BJ (cell line): ENCODE measurements around the gene FKBP1B. TPM values are rescaled to one million over a fixed set of nuclear protein-coding genes. Genes with fewer than 3 reads are reported as not detected.

ENCODE experiments used
- CTCF ChIA-PET: fragments of 350-600 bp; formaldehyde crosslinking; extraction: SDS; loops from one replicate; lab custom pipeline; 2021; ENCODE audit warnings: antibody characterized with exemption, inconsistent platforms; lab: Yijun Ruan, JAX
- POLR2A ChIA-PET: fragments of 300-600 bp; sonication (Branson Sonifier 250); formaldehyde crosslinking; extraction: SDS; loops from one replicate; lab custom pipeline; 2021; ENCODE audit warnings: antibody characterized with exemption; lab: Charles Lee
- DNase-seq: peaks from one replicate; pipeline ENCODE4 v3.0.0-alpha.2; 2011; ENCODE audit warnings: low read depth
- H3K27me3 ChIP-seq: 2 replicates; pipeline ENCODE4 v1.6.0; 2011; ENCODE audit warnings: low read length; ENCODE audit not compliant: control insufficient read depth, insufficient read depth
- H3K36me3 ChIP-seq: 2 replicates; pipeline ENCODE4 v1.5.1; 2011; ENCODE audit warnings: low read length; ENCODE audit not compliant: control insufficient read depth, insufficient read depth
- H3K4me3 ChIP-seq: 2 replicates; pipeline ENCODE4 v1.5.1; 2011; ENCODE audit warnings: low read depth, mild to moderate bottlenecking, control low read depth, low read length
- CTCF ChIP-seq: IDR thresholded peaks from 2 replicates; pipeline ENCODE4 v1.5.1; 2011; ENCODE audit warnings: low read depth, mild to moderate bottlenecking, control low read depth, inconsistent platforms, low read length, moderate library complexity; ENCODE audit not compliant: insufficient read depth
- polyA plus RNA-seq: library from polyadenylated mRNA; depleted of rRNA; stranded (reverse); fragments of >200 nt; gene quantifications from 2 replicates; pipeline ENCODE4 v1.2.3, GENCODE V29; 2011

FKBP1B gene
- polyA plus RNA-seq, 1 experiment, result 15.9 TPM

GRCh38 chr2:24077535-24077877 lies 28.0 kb downstream of the FKBP1B start:
- TF ChIP-seq CTCF, result no peak
- ChIA-PET POLR2A (no interaction called here), CTCF (interaction anchor here (2.3 kb wide), 1 partner anchor 151 kb away, joined by 13 read pairs; the partner anchor contains the start of gene ATAD2B)
- H3K27me3 ChIP-seq, result no peaks in the 10 kb centered on the region
- peaks cover 9% of the 10 kb centered on the region for H3K36me3 ChIP-seq
- H3K4me3 ChIP-seq, result peak overlapping the region; percentile 94
- DNase-seq, result no peak

DNA sequence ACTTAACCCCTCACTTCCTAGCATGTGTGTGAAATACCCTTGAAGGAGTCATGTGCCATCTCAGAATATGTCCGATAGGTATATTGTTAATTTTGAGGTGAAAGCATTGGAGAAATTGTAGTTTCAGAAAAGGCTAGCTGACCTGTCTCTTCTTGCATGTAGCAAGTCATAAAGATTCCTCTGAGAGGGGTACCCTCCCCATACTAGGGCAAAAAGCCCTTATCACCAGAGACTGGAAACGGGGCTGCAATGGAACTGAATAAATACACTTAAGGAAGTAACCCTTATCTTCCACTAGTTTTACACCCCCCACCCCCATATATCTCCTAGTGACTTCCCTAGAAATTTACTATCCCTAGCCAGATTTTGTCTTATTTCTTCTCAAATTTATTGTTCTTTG lies 28.3 kb downstream of the FKBP1B start:
- Histone ChIP-seq H3K4me3 (peak overlapping the region; percentile 94), H3K27me3 (no peaks in the 10 kb centered on the region), H3K36me3 (peaks cover 11% of the 10 kb centered on the region)
- ChIA-PET CTCF (interaction anchor here (2.3 kb wide), 1 partner anchor 151 kb away, joined by 13 read pairs; the partner anchor contains the start of gene ATAD2B), POLR2A (interaction anchor here (0.7 kb wide), 1 partner anchor 63 kb away, joined by 12 read pairs; no protein-coding TSS in a partner anchor)
- no peak for TF ChIP-seq CTCF
- no peak for DNase-seq

DNA sequence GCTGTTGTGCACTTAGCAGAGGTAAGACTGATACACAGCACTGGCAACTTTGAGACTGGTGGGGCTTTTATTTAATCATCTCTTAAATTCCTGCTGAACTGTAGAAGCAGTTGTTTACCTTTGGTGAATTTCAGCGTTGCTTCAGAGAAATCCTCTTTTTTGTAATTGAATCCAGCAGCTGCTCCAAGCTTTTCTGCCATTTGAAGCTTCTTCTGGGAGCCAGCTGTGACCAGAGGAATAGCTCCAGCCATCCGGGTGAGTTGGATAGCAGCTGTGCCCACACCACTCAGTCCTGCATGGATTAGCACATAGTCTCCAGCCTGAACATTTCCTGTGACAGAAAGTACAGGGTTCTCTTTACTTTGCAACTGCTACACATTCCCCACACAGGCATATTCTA lies 31.2 kb downstream of the FKBP1B start:
- DNase-seq, result no peak
- CTCF ChIA-PET, result interaction anchor here (0.8 to 1.4 kb wide), 2 partner anchors 84 to 257 kb away, joined by 3 to 4 read pairs; no protein-coding TSS in a partner anchor
- no peak overlapping the region for H3K4me3 ChIP-seq
- H3K27me3 ChIP-seq, result no peaks in the 10 kb centered on the region
- peaks cover 13% of the 10 kb centered on the region for H3K36me3 ChIP-seq
- POLR2A ChIA-PET, result no interaction called here
- TF ChIP-seq CTCF, result no peak

- peak overlapping the region; percentile 72 for H3K4me3 ChIP-seq
- DNase-seq, result no peak
- TF ChIP-seq CTCF, result no peak
- no peaks in the 10 kb centered on the region for H3K27me3 ChIP-seq
- ChIA-PET POLR2A (no interaction called here), CTCF (interaction anchor here (0.8 to 3.5 kb wide), 20 partner anchors 9 to 301 kb away, joined by 3 to 44 read pairs (median 4); partner anchors contain the start of genes ATAD2B, MFSD2B and PFN4)
- H3K36me3 ChIP-seq, result peaks cover 13% of the 10 kb centered on the region
Observed at GRCh38 chr2:24082787-24083566, 33.4 kb downstream of the FKBP1B start.

DNA sequence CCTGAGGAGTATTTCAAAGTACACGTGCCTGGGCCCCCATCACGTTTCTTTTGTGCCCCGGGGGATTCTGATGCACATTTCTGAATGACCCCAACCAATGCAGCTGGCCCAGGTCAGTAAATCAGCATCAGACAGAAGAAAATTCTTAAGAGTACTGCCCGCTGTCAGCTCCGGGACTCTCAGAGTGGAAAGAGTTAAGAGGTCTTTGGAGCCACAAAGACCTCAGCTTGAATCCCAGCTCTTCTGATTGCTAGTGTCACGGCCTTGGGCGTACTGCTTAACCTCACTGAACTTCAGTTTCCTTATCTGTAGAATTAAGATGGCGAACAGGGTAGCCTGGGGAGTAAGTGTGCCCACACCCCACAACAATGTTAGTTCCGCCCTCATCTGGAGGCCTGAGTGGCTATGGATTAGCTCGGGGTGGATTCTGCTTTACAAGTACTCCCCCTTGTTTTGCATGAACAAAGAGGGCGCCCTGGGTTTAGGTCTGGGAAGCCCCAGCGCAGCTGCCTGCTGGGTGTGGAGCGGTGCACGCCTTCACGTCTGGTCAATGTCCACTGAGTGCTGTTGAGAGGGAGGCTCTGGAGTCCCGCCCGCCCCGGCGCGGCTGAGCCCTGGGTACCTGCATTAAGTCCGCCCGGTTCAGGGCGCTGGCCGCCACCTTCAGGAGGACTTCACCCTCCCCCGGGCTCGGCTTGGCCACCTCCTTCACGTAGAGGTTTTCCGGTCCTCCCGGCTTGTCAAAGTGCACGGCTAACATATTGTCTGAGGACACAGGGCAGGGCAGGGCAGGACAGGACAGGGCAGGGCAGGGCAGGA lies 34.2 kb downstream of the FKBP1B start:
- DNase-seq, result peak; percentile 40
- ChIA-PET POLR2A (interaction anchor here (0.6 to 1.0 kb wide), 3 partner anchors 8 to 157 kb away, joined by 3 to 7 read pairs (median 3); partner anchors contain the start of genes ATAD2B and SF3B6), CTCF (interaction anchor here (0.6 to 3.5 kb wide), 36 partner anchors 9 to 373 kb away, joined by 3 to 44 read pairs (median 4); partner anchors contain the start of genes ATAD2B, MFSD2B and PFN4)
- Histone ChIP-seq H3K27me3 (no peaks in the 10 kb centered on the region), H3K4me3 (peak overlapping the region; percentile 72), H3K36me3 (peaks cover 13% of the 10 kb centered on the region)
- no peak for TF ChIP-seq CTCF
